K562 (cell line): ENCODE measurements around the gene VILL. TPM values are rescaled to one million over a fixed set of nuclear protein-coding genes. Genes with fewer than 3 reads are reported as not detected.

ENCODE experiments used
- ATAC-seq: fragments of 200-7000 bp; cut with Tn5 transposase; 3 replicates; pipeline ENCODE4 v1.9.1; 2020; ENCODE audit warnings: moderate library complexity
- BruUV-seq: library from RNA; stranded (reverse); fragments of 400-500 nt; replicated peaks from 2 replicates; lab custom pipeline; 2021; lab: Mats Ljungman, UMichigan
- CTCF ChIA-PET: fragments of 300-600 bp; formaldehyde crosslinking; extraction: SDS; loops from one replicate; lab custom pipeline; 2021; ENCODE audit warnings: low intra/inter-chr PET ratio; lab: Yijun Ruan, JAX
- POLR2A ChIA-PET: fragments of 300-600, 350-650 bp; sonication (Branson Sonifier 250); formaldehyde crosslinking; extraction: SDS; loops from one replicate; lab custom pipeline; 2021; ENCODE audit warnings: antibody characterized with exemption, inconsistent platforms; lab: Yijun Ruan, JAX
- DNase-seq, 4 experiments: peaks; one replicate each; pipeline versions ENCODE4 v3.0.0 to v3.0.0-alpha.2; 2011 to 2018; ENCODE audit warnings: low spot score in 3 of 4, mixed read lengths in 3 of 4; ENCODE audit errors: extremely low read depth in 1 of 4
- FAIRE-seq: peaks from 2 replicates; lab custom pipeline; 2011; peaks lifted over from hg19 to GRCh38; lab: Jason Lieb, UNC
- H2AFZ ChIP-seq: 2 replicates; pipeline ENCODE4 v1.6.0; 2011; ENCODE audit warnings: low read depth, low read length, control low read depth, inconsistent platforms
- H3K27ac ChIP-seq: fragments of 200-600 bp; 3 replicates; pipeline ENCODE4 v1.8.0; 2011; ENCODE audit warnings: low read depth, mild to moderate bottlenecking, control low read depth, inconsistent platforms, low read length, moderate library complexity, mixed read lengths; ENCODE audit errors: extremely low read depth
- H3K27me3 ChIP-seq, 2 experiments: fragments of 300-600 bp in 1 of 2; 2 replicates in 1 of 2; 3 replicates in 1 of 2; pipeline versions ENCODE4 v1.6.0 to v1.8.0; 2011; ENCODE audit warnings: inconsistent platforms in 2 of 2, low read length in 2 of 2, mild to moderate bottlenecking in 1 of 2, mixed read lengths in 1 of 2, moderate library complexity in 1 of 2; ENCODE audit not compliant: control insufficient read depth in 2 of 2, insufficient read depth in 2 of 2
- H3K36me3 ChIP-seq: fragments of 300-600 bp; 3 replicates; pipeline ENCODE4 v1.8.0; 2011; ENCODE audit warnings: mild to moderate bottlenecking, low read length, inconsistent platforms; ENCODE audit not compliant: control insufficient read depth, insufficient read depth
- H3K4me1 ChIP-seq, 2 experiments: fragments of 200-600 bp in 1 of 2; replicated peaks in 1 of 2; 2 replicates in 1 of 2; 3 replicates in 1 of 2; pipeline versions ENCODE4 v1.5.1 to v1.8.0; 2011; ENCODE audit warnings: inconsistent platforms in 2 of 2, low read length in 2 of 2, mild to moderate bottlenecking in 1 of 2, mixed read lengths in 1 of 2, moderate library complexity in 1 of 2; ENCODE audit not compliant: control insufficient read depth in 2 of 2, insufficient read depth in 2 of 2
- H3K4me2 ChIP-seq: 2 replicates; pipeline ENCODE4 v1.6.1; 2011; ENCODE audit warnings: low read length, control low read depth, inconsistent platforms, mixed read lengths; ENCODE audit not compliant: insufficient read depth
- H3K4me3 ChIP-seq: fragments of 200-600 bp; sonication (generic), shearing (Covaris generic); 2 replicates; pipeline ENCODE4 v1.5.1; 2016; ENCODE audit warnings: control low read depth, inconsistent platforms
- H3K79me2 ChIP-seq: fragments of 200-600 bp; 3 replicates; pipeline ENCODE4 v1.8.0; 2011; ENCODE audit warnings: low read length, inconsistent platforms; ENCODE audit not compliant: control insufficient read depth, insufficient read depth
- H3K9ac ChIP-seq, 2 experiments: 2 replicates each; pipeline versions ENCODE4 v1.6.0 to v1.6.1; 2011; ENCODE audit warnings: low read depth in 2 of 2, low read length in 2 of 2, control low read depth in 1 of 2, inconsistent platforms in 1 of 2, mild to moderate bottlenecking in 1 of 2, mixed read lengths in 1 of 2; ENCODE audit not compliant: insufficient read depth in 1 of 2
- H3K9me1 ChIP-seq: one replicate; pipeline ENCODE4 v1.6.0; 2011; ENCODE audit warnings: inconsistent platforms, mild to moderate bottlenecking, low read length, moderate library complexity; ENCODE audit not compliant: control insufficient read depth, insufficient read depth
- H3K9me3 ChIP-seq: replicated peaks from 2 replicates; pipeline ENCODE4 v1.5.1; 2011; ENCODE audit warnings: low read depth, low read length, inconsistent platforms; ENCODE audit not compliant: control insufficient read depth, insufficient read depth
- H4K20me1 ChIP-seq: replicated peaks from 2 replicates; pipeline ENCODE4 v1.6.1; 2011; ENCODE audit warnings: low read length, inconsistent platforms, mixed read lengths; ENCODE audit not compliant: control insufficient read depth, insufficient read depth
- ATF7 ChIP-seq: fragments of 450-650 bp; IDR thresholded peaks from 2 replicates; pipeline ENCODE4 v1.7.1; 2014; ENCODE audit warnings: mild to moderate bottlenecking, moderate library complexity
- C11orf30 ChIP-seq: fragments of 450-650 bp; IDR thresholded peaks from 2 replicates; pipeline ENCODE4 v1.6.1; 2016; ENCODE audit warnings: low read depth, mild to moderate bottlenecking
- ETS2 ChIP-seq: IDR thresholded peaks from 2 replicates; pipeline ENCODE4 v1.6.1; 2016; ENCODE audit warnings: borderline replicate concordance, missing genetic modification characterization, mild to moderate bottlenecking, moderate library complexity, missing compliant biosample characterization; ENCODE audit not compliant: poor library complexity, severe bottlenecking
- FUS ChIP-seq: fragments of 200-400 bp; formaldehyde crosslinking; optimal IDR thresholded peaks from 2 replicates; pipeline ENCODE3; 2017; ENCODE audit warnings: low read depth, low read length
- GABPB1 ChIP-seq: sonication (generic); formaldehyde crosslinking; IDR thresholded peaks from 2 replicates; pipeline ENCODE4 v1.8.0; 2022; ENCODE audit warnings: mild to moderate bottlenecking, missing genetic modification reagents
- MED1 ChIP-seq: sonication (generic); formaldehyde crosslinking; IDR thresholded peaks from 2 replicates; pipeline ENCODE4 v1.8.1; 2023; ENCODE audit warnings: missing genetic modification reagents, borderline replicate concordance
- MTF1 ChIP-seq: fragments of 250-450 bp; sonication (Bioruptor Pico); IDR thresholded peaks from 2 replicates; pipeline ENCODE4 v1.9.0; 2021; ENCODE audit warnings: moderate library complexity, mild to moderate bottlenecking, inconsistent platforms, borderline replicate concordance
- NUFIP1 ChIP-seq: fragments of 450-650 bp; IDR thresholded peaks from 2 replicates; pipeline ENCODE4 v1.6.1; 2018; ENCODE audit not compliant: partially characterized antibody
- PHTF2 ChIP-seq: fragments of 250-450 bp; sonication (Bioruptor Pico); IDR thresholded peaks from 2 replicates; pipeline ENCODE4 v1.5.0; 2021; ENCODE audit warnings: mild to moderate bottlenecking
- POLR2A ChIP-seq: fragments of 450-650 bp; conservative IDR thresholded peaks from 2 replicates; pipeline ENCODE4 v1.6.1; 2016
- PREB ChIP-seq: sonication (generic); formaldehyde crosslinking; IDR thresholded peaks from 2 replicates; pipeline ENCODE4 v1.8.1; 2023; ENCODE audit warnings: mild to moderate bottlenecking, missing genetic modification reagents
- PRMT5 ChIP-seq: sonication (generic); formaldehyde crosslinking; IDR thresholded peaks from 2 replicates; pipeline ENCODE4 v1.5.0; 2020; ENCODE audit warnings: missing genetic modification reagents
- PTBP1 ChIP-seq: fragments of 200-400 bp; formaldehyde crosslinking; IDR thresholded peaks from 2 replicates; pipeline ENCODE4 v1.6.1; 2017; ENCODE audit warnings: low read depth, low read length
- RB1 ChIP-seq: fragments of 450-650 bp; IDR thresholded peaks from 2 replicates; pipeline ENCODE4 v1.6.1; 2017; ENCODE audit warnings: low read depth, mild to moderate bottlenecking
- XRCC4 ChIP-seq: IDR thresholded peaks from one replicate; pipeline ENCODE4 v1.6.1; 2011; ENCODE audit not compliant: insufficient read depth, insufficient read length; ENCODE audit errors: extremely low read depth
- ZC3H4 ChIP-seq: sonication (generic); formaldehyde crosslinking; IDR thresholded peaks from 2 replicates; pipeline ENCODE4 v1.9.0; 2021; ENCODE audit warnings: missing genetic modification reagents, borderline replicate concordance
- ZNF174 ChIP-seq: fragments of 250-450 bp; sonication (Bioruptor Pico); IDR thresholded peaks from 2 replicates; pipeline ENCODE4 v1.4.0; 2020; ENCODE audit warnings: mild to moderate bottlenecking
- ZNF232 ChIP-seq: sonication (generic); formaldehyde crosslinking; IDR thresholded peaks from 2 replicates; pipeline ENCODE4 v1.8.0; 2022; ENCODE audit warnings: mild to moderate bottlenecking, missing genetic modification reagents
- ZNF507 ChIP-seq: conservative IDR thresholded peaks from 2 replicates; pipeline ENCODE4 v1.6.1; 2017; ENCODE audit warnings: missing genetic modification characterization, missing compliant biosample characterization
- whole genome bisulfite sequencing: fragments of 100-300 bp; shearing (Covaris generic); methylation state at CpG from one replicate; pipeline ENCODE4 v1.1.6; 2016; ENCODE audit warnings: low coverage, mixed read lengths; ENCODE audit not compliant: insufficient coverage; ENCODE audit errors: missing lambda C conversion rate; 5-methylcytosine and 5-hydroxymethylcytosine counted together
- in situ Hi-C: fragments of 300-500 bp; cut with MboI; formaldehyde crosslinking; loops from 4 replicates; pipeline ENCODE4 v1.15.0; 2018; ENCODE audit warnings: inconsistent platforms, mixed read lengths
- intact Hi-C: fragments of 100-400 bp; cut with micrococcal nuclease; formaldehyde crosslinking; loops from 2 replicates; pipeline ENCODE4 v1.14.2; 2022
- polyA plus RNA-seq, 8 experiments: library from polyadenylated mRNA; depleted of rRNA in 4 of 8; stranded (reverse) in 5 of 8; unstranded in 3 of 8; fragments of >200 nt; fragmentation: Nextera tagmentation in 2 of 8; fragmentation: Illumina TruSeq in 1 of 8; extraction: Ambion mirVana in 2 of 8; extraction: Trizol in 1 of 8; gene quantifications; 2 replicates each; pipeline versions ENCODE4 v1.2.1 to v1.2.3, GENCODE V29; 2011 to 2014; ENCODE audit warnings: inconsistent platforms in 1 of 8, missing spikeins in 1 of 8
- total RNA-seq, 7 experiments: library from RNA; depleted of rRNA in 6 of 7; stranded (reverse); fragments of >200 nt in 6 of 7; fragmentation: Illumina TruSeq in 2 of 7; extraction: Trizol in 2 of 7; gene quantifications; 2 replicates each; pipeline versions ENCODE4 v1.2.1 to v1.2.3, GENCODE V29; 2011 to 2021; ENCODE audit warnings: low replicate concordance in 1 of 7

Gene VILL
- total and polyA plus RNA-seq, 9 of the 15 experiments (the other 6 are each of a cell fraction or from before 2014, with no cell fraction given), result 0.11 to 16.0 (median 8.8) TPM

GRCh38 chr3:37982331-37982730 lies 8.3 kb upstream of the VILL start:
- H3K4me3 ChIP-seq, result no peak overlapping the region
- H2AFZ ChIP-seq, result peak overlapping the region; percentile 54; the same call in 1 of the 2 replicates
- intact Hi-C loops, result no loop called here
- no peaks in the 10 kb centered on the region for H3K36me3 ChIP-seq
- no peak overlapping the region for H3K9ac ChIP-seq
- no TSS peak for BruUV-seq
- no peak for DNase-seq
- no peaks in the 10 kb centered on the region for H3K27me3 ChIP-seq
- POLR2A ChIA-PET, result interaction anchor here (0.7 to 1.6 kb wide), 3 partner anchors 10 to 21 kb away, joined by 3 to 4 read pairs (median 4); no protein-coding TSS in a partner anchor
- H3K9me1 ChIP-seq, result no peaks in the 10 kb centered on the region
- H4K20me1 ChIP-seq, result no peaks in the 10 kb centered on the region
- H3K4me2 ChIP-seq, result no peak overlapping the region
- ATAC-seq, result no peak
- H3K9me3 ChIP-seq, result no peaks in the 10 kb centered on the region
- no peak for TF ChIP-seq ZNF174
- TF ChIP-seq PREB (CRISPR knock-in tag), result no peak
- TF ChIP-seq PRMT5 (CRISPR knock-in tag), result no peak
- no peak for TF ChIP-seq ATF7
- no peak for TF ChIP-seq MTF1 (CRISPR knock-in tag)
- no peak for TF ChIP-seq GABPB1 (CRISPR knock-in tag)
- no peak for TF ChIP-seq MED1 (CRISPR knock-in tag)
- no peak for TF ChIP-seq FUS
- no peak for TF ChIP-seq XRCC4
- no peak for TF ChIP-seq RB1
- TF ChIP-seq POLR2A, result no peak
- TF ChIP-seq ZNF232 (CRISPR knock-in tag), result no peak
- TF ChIP-seq ZC3H4 (CRISPR knock-in tag), result no peak
- no peak for TF ChIP-seq NUFIP1
- TF ChIP-seq C11orf30, result no peak
- no peak for TF ChIP-seq PTBP1
- TF ChIP-seq ETS2 (tag), result no peak
- no peak for TF ChIP-seq PHTF2 (CRISPR knock-in tag)
- TF ChIP-seq ZNF507, result no peak
- TF ChIP-seq, all 486 proteins: peak for 0
- 13% methylated on average over 1 of the region's 1 CpG for WGBS
- in situ Hi-C loops, result no loop called here
- Histone ChIP-seq H3K4me1 (peaks cover 25 to 34% of the 10 kb centered on the region in 2 experiments), H3K79me2 (no peaks in the 10 kb centered on the region), H3K27ac (no peak overlapping the region)
- FAIRE-seq, result no peak
- CTCF ChIA-PET, result no interaction called here
